GM12874 (cell line): ENCODE measurements around the gene PCDH15.

Experiments used
- CTCF ChIP-seq: IDR thresholded peaks from 2 replicates; pipeline ENCODE4 v1.5.1; 2011; ENCODE audit warnings: low read depth, mild to moderate bottlenecking, control low read depth, low read length, moderate library complexity; ENCODE audit not compliant: insufficient read depth

Gene PCDH15

GRCh38 chr10:54318470-54318869 lies 482.6 kb downstream of the PCDH15 start:
- no peak for TF ChIP-seq CTCF

- TF ChIP-seq CTCF: no peak
These were observed 486.6 kb downstream of the PCDH15 start for GRCh38 chr10:54314430-54314829.

GRCh38 chr10:54284526-54285193 lies 516.4 kb downstream of the PCDH15 start:
- no peak for TF ChIP-seq CTCF

- no peak for TF ChIP-seq CTCF
These were observed 519.0 kb downstream of the PCDH15 start for GRCh38 chr10:54282012-54282411.

GRCh38 chr10:54266395-54266794 lies 534.6 kb downstream of the PCDH15 start:
- TF ChIP-seq CTCF: no peak

GRCh38 chr10:54262726-54263125 lies 538.3 kb downstream of the PCDH15 start:
- no peak for TF ChIP-seq CTCF

GRCh38 chr10:54259104-54259503 lies 541.9 kb downstream of the PCDH15 start:
- no peak for TF ChIP-seq CTCF
